SKM-1 (cell line): Measurements from ENCODE around the gene DENND1A.
A peak's percentile ranks its signal among the peaks of the same experiment; 100 is the strongest.

Experiments used
- DNase-seq: peaks from one replicate; lab custom pipeline; 2025; ENCODE audit not compliant: unreplicated experiment; lab: John Stamatoyannopoulos, UW

The DENND1A gene

GRCh38 chr9:123659358-123659757 is 270.6 kb downstream of the DENND1A start:
- DNase-seq = no peak

DNA sequence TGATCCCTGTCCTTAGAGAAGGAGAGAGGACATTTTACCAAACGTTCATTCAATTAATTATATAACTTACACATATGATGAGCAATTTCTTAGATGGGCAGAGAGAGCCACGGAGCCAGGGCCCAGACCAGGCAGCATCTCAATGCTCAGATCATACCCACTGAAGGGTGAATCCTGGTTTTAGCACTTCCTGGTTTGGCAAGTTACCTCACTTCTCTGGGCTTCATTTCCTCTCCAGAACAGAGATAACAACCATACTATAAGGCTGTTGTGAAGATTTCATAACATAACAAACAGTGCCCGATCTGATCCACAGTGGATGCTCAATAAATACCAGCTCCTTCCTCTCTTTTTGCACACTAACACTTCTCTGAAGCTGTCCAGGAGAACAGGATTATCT is 271.1 kb downstream of the DENND1A start:
- DNase-seq = peak; percentile 31

DNA sequence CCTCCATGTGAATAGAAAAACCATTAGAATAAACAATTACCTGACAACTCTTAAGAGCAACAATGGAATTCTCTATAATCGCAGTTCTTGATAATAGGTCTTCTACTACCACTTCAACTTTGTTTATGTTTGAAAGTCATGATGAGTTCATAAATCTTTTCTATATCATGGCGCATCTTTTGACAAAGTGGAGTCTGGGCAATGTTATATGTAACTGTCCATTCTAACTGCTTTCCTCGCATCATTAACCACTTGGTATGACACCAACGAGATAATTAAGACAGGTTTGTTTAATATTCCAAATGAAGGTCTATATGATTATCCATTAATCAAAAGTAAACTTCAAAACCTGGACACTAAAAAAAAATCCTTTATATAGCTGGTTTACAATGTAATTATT is 272.0 kb downstream of the DENND1A start:
- DNase-seq = no peak

GRCh38 chr9:123657099-123657498 is 272.8 kb downstream of the DENND1A start:
- DNase-seq = no peak

- DNase-seq = no peak
These were observed 273.4 kb downstream of the DENND1A start for GRCh38 chr9:123656565-123656964.

DNA sequence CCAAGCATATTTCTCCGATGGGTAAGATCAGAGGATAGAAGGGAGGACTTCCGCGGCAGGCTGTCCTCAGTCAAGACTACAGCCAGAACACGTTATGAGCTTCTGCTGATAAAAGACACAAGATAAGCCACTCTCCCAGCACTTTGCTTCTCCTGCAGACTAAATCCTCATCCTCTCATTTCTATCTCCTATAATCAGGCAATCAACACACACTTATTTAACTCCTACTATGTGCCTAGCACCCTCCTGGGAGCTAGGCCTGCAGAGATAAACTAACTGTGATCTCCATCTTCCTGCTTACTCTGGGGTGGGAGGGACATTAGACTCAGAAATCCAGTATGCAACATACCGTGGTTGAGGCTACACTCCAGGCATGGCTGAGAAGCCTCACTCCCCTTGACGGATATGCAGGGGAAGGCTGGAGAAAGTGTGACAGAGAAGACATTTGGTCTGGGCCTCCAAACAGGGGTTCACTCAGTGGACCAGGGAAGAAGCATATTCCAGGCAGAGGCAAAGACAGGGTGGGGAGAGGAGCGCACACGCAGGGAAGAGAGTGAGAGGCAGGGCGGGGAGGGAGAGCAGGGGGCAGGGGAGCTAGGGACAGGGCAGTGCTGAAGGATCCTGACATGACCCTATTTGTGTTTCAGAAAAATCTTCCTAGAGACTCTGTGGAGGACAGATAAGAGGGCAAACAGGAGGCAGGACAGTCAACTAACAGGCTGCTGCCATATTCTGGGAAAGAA is 274.1 kb downstream of the DENND1A start:
- DNase-seq = no peak

DNA sequence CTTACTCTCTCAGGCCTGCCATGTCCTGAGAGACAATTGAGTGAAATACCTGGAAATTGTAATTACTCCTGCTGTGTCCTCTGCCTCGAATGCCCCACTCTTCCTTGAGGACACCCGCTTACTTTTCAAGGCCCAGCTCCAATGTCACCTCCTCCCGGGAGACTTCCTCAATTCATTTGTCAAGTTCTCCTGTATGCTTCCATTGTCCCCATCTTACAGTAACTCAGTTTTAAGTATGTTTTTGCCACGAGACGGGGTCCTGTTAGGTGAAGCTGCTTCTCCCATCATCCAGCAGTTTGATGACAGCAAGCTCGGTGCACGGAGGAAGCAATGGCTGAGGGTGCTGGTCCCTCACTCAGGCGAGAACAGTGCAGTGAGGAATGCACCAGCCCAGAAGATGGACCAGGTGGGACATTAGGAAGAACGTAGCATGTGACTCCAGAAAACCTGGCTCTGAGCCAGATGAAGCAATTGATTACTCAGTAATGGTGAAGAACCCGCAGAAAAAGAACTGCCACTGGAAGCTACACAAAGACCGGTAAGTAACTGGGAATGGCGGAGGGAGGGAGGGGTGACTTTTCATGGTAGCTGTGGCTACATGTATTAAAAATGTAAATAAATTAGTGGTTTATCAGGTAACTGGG is 274.8 kb downstream of the DENND1A start:
- no peak for DNase-seq

DNA sequence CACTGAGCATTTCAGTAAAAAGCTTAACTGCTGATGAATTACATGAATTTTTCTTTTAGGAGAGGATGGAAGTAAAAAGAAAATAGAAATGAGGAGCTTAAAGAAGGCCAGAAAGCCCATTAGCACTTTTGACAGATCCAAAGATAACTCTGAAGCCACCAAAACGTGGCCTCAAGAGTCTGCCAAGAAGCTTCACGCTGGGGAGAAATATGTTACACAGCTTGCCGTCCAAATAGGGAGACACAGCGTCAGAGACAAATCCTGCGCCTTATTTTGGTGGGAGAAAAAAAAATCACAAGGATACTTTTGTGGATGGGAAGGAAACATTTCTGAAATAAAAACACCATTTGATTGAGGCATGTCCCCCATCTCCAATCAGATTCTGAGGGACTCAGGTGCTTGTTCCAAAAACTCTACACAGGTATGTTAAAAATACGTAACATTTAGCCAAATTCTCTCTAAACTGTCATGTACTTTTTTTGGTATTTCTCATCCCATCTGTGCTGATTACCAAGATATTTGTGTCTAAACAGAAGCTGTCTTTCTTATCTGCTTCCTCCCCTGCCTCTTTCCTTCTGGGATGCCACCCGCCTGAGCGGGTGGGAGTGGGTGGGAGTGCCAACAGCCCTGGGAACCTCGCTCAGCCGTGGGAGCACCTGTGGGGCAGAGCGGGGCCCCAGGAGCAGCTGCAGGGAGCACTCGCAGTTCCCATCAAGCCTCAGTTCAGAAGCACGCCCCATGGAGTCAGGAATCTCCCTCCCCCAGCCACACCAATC is 275.5 kb downstream of the DENND1A start:
- no peak for DNase-seq

DNA sequence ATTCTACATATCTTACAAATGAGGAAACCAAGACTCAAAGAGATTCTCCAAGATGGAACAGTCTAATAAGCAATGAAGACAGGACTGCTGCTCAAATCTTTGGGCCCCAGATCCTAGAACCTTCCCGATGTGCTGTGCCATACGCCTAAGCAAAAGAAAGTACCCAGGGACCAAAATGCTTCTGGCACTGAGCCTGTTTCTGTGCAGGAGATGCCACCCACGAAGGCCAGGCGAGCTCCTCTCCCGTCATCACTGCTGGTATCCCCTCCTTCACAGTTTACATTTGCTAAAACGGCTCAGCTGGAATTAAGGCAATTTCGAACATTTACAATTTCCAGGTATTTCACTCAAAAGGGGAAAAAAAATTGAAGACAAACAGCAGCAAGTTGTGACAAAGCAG is 277.5 kb downstream of the DENND1A start:
- no peak for DNase-seq

GRCh38 chr9:123651871-123652270 is 278.1 kb downstream of the DENND1A start:
- no peak for DNase-seq

GRCh38 chr9:123651273-123651672 is 278.7 kb downstream of the DENND1A start:
- DNase-seq = no peak

DNA sequence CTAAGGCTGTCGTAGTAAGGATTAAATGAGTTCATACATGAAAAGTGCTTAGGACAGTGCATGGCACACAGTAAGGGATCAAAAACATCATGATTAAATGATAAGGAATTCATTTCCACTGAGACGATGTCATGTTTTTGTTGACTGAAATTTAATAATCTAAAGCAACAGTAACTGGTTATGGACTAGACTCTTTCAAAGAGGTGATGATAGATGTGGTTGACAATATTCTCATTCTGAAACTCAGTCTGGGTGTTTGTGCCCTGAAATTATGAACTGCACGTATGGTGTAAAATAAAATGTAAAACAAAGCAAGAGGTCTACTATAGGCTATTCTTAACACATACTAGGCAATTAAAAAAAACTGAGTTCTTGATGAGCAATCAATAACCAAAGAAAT is 280.0 kb downstream of the DENND1A start:
- DNase-seq = no peak

- DNase-seq = no peak
These were observed 282.8 kb downstream of the DENND1A start for GRCh38 chr9:123647145-123647544.

DNA sequence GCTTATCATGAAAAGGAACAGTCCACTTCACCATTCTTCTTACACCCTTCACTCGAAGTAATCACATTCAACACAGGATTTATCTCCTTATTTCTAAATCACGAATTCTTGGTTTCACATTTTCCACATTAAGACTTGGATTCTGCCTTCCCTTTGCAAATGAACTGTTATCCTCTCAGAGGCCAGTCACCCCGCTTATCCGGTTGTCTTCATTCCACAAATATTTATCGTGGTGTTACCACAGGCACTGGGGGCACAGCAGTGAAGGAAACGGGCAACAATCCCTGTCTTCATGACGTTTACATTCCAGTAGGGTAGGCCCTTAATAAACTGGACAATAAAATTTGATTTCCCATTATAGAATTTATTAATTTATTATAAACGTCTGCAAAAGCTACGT is 284.2 kb downstream of the DENND1A start:
- no peak for DNase-seq

GRCh38 chr9:123645126-123645525 is 284.8 kb downstream of the DENND1A start:
- DNase-seq = no peak

DNA sequence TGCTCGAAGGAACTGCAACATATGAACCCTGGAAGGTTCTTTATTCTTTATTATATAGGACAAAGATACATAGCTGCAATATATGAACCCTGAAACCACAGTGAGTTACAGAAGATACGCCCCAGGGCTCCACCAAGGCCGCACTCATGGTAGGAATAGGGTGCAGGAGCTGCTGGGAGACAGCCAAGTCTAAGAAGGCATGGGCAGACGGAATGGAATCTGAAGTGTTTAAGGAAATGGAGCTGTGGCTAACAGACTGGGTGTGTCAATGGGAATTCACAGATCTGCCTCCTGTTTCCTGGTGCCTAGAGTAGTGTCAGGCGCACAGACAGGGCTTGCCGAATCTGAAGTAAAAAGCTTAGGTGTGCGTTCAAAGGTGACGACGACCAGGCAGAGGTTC is 286.4 kb downstream of the DENND1A start:
- no peak for DNase-seq

- DNase-seq = no peak
These were observed 287.3 kb downstream of the DENND1A start for GRCh38 chr9:123642291-123643278.

DNA sequence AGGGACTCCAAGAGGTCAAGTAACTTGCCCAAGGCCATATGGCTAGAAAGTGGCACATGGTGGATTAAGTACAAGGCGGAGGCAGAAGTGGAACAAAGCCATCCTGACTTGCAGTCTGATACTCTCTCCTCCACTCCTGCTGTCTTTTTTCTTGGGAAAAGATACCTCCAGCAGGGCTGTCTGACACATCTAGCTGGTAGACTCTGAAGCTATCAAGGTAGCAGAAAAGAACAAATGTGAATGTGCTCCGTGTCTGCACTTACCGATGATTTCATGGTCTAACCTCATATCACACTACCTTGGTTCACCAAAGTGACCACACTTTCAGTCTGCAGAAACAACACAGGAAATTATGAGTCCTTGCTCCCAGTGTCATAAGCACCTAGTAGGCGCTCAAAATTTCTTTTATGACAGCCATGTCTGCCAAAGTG is 289.1 kb downstream of the DENND1A start:
- DNase-seq = no peak

- no peak for DNase-seq
These were observed 290.2 kb downstream of the DENND1A start for GRCh38 chr9:123639743-123640142.

GRCh38 chr9:123637945-123638634 is 291.8 kb downstream of the DENND1A start:
- DNase-seq = peak; percentile 16
